Uterus (tissue), 2 donors: ENCODE results near the gene HDAC4.

ENCODE experiments used
- CTCF ChIP-seq, 4 experiments: fragments of 200-600 bp in 2 of 4; fragments of 450-650 bp in 2 of 4; sonication (generic) in 2 of 4; IDR thresholded peaks; one replicate each; pipeline ENCODE4 v1.5.1; 2016 to 2019; ENCODE audit warnings: antibody characterized with exemption in 4 of 4, mild to moderate bottlenecking in 2 of 4, moderate library complexity in 1 of 4
- POLR2A ChIP-seq, 2 donors: fragments of 450-650 bp; IDR thresholded peaks; one replicate each; pipeline ENCODE4 v1.6.1; 2016; ENCODE audit warnings: antibody characterized with exemption in 2 of 2, mild to moderate bottlenecking in 1 of 2, moderate library complexity in 1 of 2

- TF ChIP-seq CTCF (IDR thresholded peaks at IDR 0.05): no peak
- TF ChIP-seq POLR2A (IDR thresholded peaks at IDR 0.05): no peak
Observed at GRCh38 chr2:239114119-239114581, 286.7 kb downstream of the HDAC4 start.
